ACC112 (cell line): ENCODE results near the gene GBA2.

ENCODE experiments used
- H2AFZ ChIP-seq: fragments of 200-600 bp; sonication (generic); one replicate; pipeline ENCODE4 v1.6.0; 2017; ENCODE audit warnings: antibody characterized with exemption, low read length; ENCODE audit not compliant: unreplicated experiment
- H3K27ac ChIP-seq: fragments of 200-600 bp; sonication (generic); 2 replicates; pipeline ENCODE4 v1.5.1; 2014; ENCODE audit warnings: low read depth, mild to moderate bottlenecking, antibody characterized with exemption, low read length, moderate library complexity
- H3K27me3 ChIP-seq: fragments of 200-600 bp; sonication (generic); 2 replicates; pipeline ENCODE4 v1.6.1; 2014; ENCODE audit warnings: mild to moderate bottlenecking, antibody characterized with exemption, low read length, moderate library complexity, mixed read lengths; ENCODE audit not compliant: insufficient read depth
- H3K36me3 ChIP-seq: fragments of 200-600 bp; sonication (generic); 2 replicates; pipeline ENCODE4 v1.6.1; 2016; ENCODE audit warnings: mild to moderate bottlenecking, antibody characterized with exemption, low read length, moderate library complexity, mixed read lengths; ENCODE audit not compliant: insufficient read depth
- H3K4me1 ChIP-seq: fragments of 200-600 bp; sonication (generic); one replicate; pipeline ENCODE4 v1.6.1; 2016; ENCODE audit warnings: low read length, mixed read lengths; ENCODE audit not compliant: insufficient read depth, unreplicated experiment, control insufficient read depth
- H3K4me3 ChIP-seq: fragments of 200-600 bp; sonication (generic); 2 replicates; pipeline ENCODE4 v1.5.1; 2014; ENCODE audit warnings: mild to moderate bottlenecking, low read depth, low read length
- H3K79me2 ChIP-seq: fragments of 200-600 bp; sonication (generic); one replicate; pipeline ENCODE4 v1.6.0; 2016; ENCODE audit warnings: low read length; ENCODE audit not compliant: control insufficient read depth, unreplicated experiment, insufficient read depth

Gene GBA2

GRCh38 chr9:35740243-35740642 is 8.8 kb downstream of the GBA2 start:
- Histone ChIP-seq H3K4me3 (no peak overlapping the region), H2AFZ (no peak overlapping the region), H3K79me2 (peaks cover 11% of the 10 kb centered on the region), H3K27me3 (no peaks in the 10 kb centered on the region), H3K27ac (no peak overlapping the region), H3K4me1 (no peaks in the 10 kb centered on the region), H3K36me3 (peaks cover 31% of the 10 kb centered on the region)

- Histone ChIP-seq H3K4me3 (no peak overlapping the region), H3K4me1 (peaks cover 6% of the 10 kb centered on the region), H2AFZ (no peak overlapping the region), H3K79me2 (peaks cover 15% of the 10 kb centered on the region), H3K27me3 (no peaks in the 10 kb centered on the region), H3K36me3 (peaks cover 30% of the 10 kb centered on the region), H3K27ac (no peak overlapping the region)
Measured at GRCh38 chr9:35738924-35739323, 10.1 kb downstream of the GBA2 start.

GRCh38 chr9:35738186-35738585 is 10.8 kb downstream of the GBA2 start:
- no peaks in the 10 kb centered on the region for H3K27me3 ChIP-seq
- no peak overlapping the region for H3K27ac ChIP-seq
- no peak overlapping the region for H3K4me3 ChIP-seq
- H3K36me3 ChIP-seq, result peaks cover 28% of the 10 kb centered on the region
- H3K4me1 ChIP-seq, result peaks cover 12% of the 10 kb centered on the region
- H2AFZ ChIP-seq, result no peak overlapping the region
- H3K79me2 ChIP-seq, result peaks cover 23% of the 10 kb centered on the region

- peaks cover 28% of the 10 kb centered on the region for H3K36me3 ChIP-seq
- H3K79me2 ChIP-seq, result peaks cover 29% of the 10 kb centered on the region
- no peak overlapping the region for H2AFZ ChIP-seq
- no peak overlapping the region for H3K4me3 ChIP-seq
- no peak overlapping the region for H3K27ac ChIP-seq
- peaks cover 12% of the 10 kb centered on the region for H3K4me1 ChIP-seq
- no peaks in the 10 kb centered on the region for H3K27me3 ChIP-seq
Measured at GRCh38 chr9:35737143-35737542, 11.9 kb downstream of the GBA2 start.

- Histone ChIP-seq H3K4me3 (no peak overlapping the region), H3K36me3 (peaks cover 28% of the 10 kb centered on the region), H3K27ac (no peak overlapping the region), H3K4me1 (peaks cover 12% of the 10 kb centered on the region), H2AFZ (no peak overlapping the region), H3K79me2 (peaks cover 36% of the 10 kb centered on the region), H3K27me3 (no peaks in the 10 kb centered on the region)
Measured at GRCh38 chr9:35736201-35736633, 12.8 kb downstream of the GBA2 start.

- Histone ChIP-seq H3K79me2 (peaks cover 58% of the 10 kb centered on the region), H3K27me3 (no peaks in the 10 kb centered on the region), H3K4me1 (peaks cover 27% of the 10 kb centered on the region), H3K4me3 (peak overlapping the region; percentile 86), H3K27ac (peak overlapping the region; percentile 87), H3K36me3 (peaks cover 20% of the 10 kb centered on the region), H2AFZ (no peak overlapping the region)
Measured at GRCh38 chr9:35734096-35734495, 14.9 kb downstream of the GBA2 start.

GRCh38 chr9:35732800-35733541 is 16.1 kb downstream of the GBA2 start:
- Histone ChIP-seq H3K36me3 (peaks cover 20% of the 10 kb centered on the region), H2AFZ (peak overlapping the region; percentile 77), H3K4me3 (peak overlapping the region; percentile 86), H3K27me3 (no peaks in the 10 kb centered on the region), H3K4me1 (peaks cover 36% of the 10 kb centered on the region), H3K27ac (peak overlapping the region; percentile 87), H3K79me2 (peaks cover 67% of the 10 kb centered on the region)

- Histone ChIP-seq H2AFZ (peak within 1 kb of the TSS; percentile 77), H3K4me1 (peaks cover 43% of the 10 kb centered on the region), H3K27me3 (no peaks in the 10 kb centered on the region), H3K4me3 (peak within 1 kb of the TSS; percentile 86), H3K79me2 (peaks cover 73% of the 10 kb centered on the region), H3K36me3 (peaks cover 17% of the 10 kb centered on the region), H3K27ac (peak within 1 kb of the TSS; percentile 87)
Measured at GRCh38 chr9:35732185-35732799, 16.7 kb downstream of the GBA2 start, which contains the start of the genes CREB3 and TLN1. Gene CREB3, plus strand, starts transcription at chr9:35732666. Its CDS starts 107 bp downstream, at chr9:35732773. Gene TLN1, minus strand, starts transcription at chr9:35732195. Its CDS starts 6,501 bp downstream, at chr9:35725694.

GRCh38 chr9:35731415-35732184 is 17.4 kb downstream of the GBA2 start:
- Histone ChIP-seq H2AFZ (peak overlapping the region; percentile 28), H3K79me2 (peaks cover 80% of the 10 kb centered on the region), H3K36me3 (peaks cover 10% of the 10 kb centered on the region; the same call in 1 of the 2 replicates), H3K27me3 (no peaks in the 10 kb centered on the region), H3K4me1 (peaks cover 50% of the 10 kb centered on the region), H3K27ac (peak overlapping the region; percentile 87), H3K4me3 (peak overlapping the region; percentile 86)

- Histone ChIP-seq H3K27ac (peak overlapping the region; percentile 87), H3K4me3 (peak overlapping the region; percentile 86), H3K4me1 (peaks cover 54% of the 10 kb centered on the region), H3K36me3 (peaks cover 8% of the 10 kb centered on the region; the same call in 1 of the 2 replicates), H3K27me3 (no peaks in the 10 kb centered on the region), H3K79me2 (peaks cover 89% of the 10 kb centered on the region), H2AFZ (no peak overlapping the region)
Measured at GRCh38 chr9:35730486-35730854, 18.6 kb downstream of the GBA2 start.
